Measurements from ENCODE around the gene FXN. TPM values are rescaled to one million over a fixed set of nuclear protein-coding genes. Genes with fewer than 3 reads are reported as not detected.

Gene FXN
- total RNA-seq, 1 experiment from 2014 or later = 12.0 TPM

DNA sequence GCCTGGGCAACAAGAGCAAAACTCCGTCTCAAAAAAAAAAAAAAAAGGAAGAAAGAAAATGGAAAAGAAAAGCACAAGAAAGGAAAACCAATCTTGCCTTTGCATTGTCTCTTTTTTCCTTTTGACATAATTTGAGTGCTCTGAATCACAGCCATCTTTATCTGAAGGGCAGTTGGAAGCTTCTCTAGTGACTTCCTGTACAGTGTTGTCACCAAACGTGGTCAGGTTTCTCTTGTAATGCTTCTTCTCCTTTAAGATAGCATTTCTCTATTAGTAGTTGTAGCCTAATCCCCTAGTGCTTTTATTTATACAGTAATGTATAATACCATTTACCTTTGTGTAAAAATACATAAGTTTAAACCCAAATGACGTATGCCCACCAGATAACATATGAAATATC is 39.8 kb upstream of the FXN start:
- Histone ChIP-seq H2AFZ (no peak overlapping the region), H3K27ac (no peak overlapping the region), H3K36me3 (ENCODE audit: low read depth) (no peaks in the 10 kb centered on the region), H3F3A (ENCODE audit: insufficient read depth, low read depth) (no peaks in the 10 kb centered on the region), H3K27me3 (ENCODE audit: insufficient read depth, low read depth) (peaks cover 75% of the 10 kb centered on the region), H4K20me1 (ENCODE audit: insufficient read depth) (no peaks in the 10 kb centered on the region), H3K4me1 (replicated peaks; ENCODE audit: insufficient read depth) (no peaks in the 10 kb centered on the region), H3K79me2 (ENCODE audit: low read depth) (no peaks in the 10 kb centered on the region), H3K4me2 (no peak overlapping the region), H3K9me2 (ENCODE audit: insufficient read depth) (no peaks in the 10 kb centered on the region), H3K4me3 (no peak overlapping the region), H3K9me3 (ENCODE audit: insufficient read depth, low read depth) (no peaks in the 10 kb centered on the region)
- POLR2A ChIA-PET (ENCODE audit: unreplicated experiment) = no interaction called here
- intact Hi-C loops (cut with micrococcal nuclease; ENCODE audit: unreplicated experiment) = no loop called here
- no peak for DNase-seq
- no TSS peak for BruUV-seq (replicated peaks)
- CTCF ChIA-PET = no interaction called here
- no peak for TF ChIP-seq CTCF (conservative IDR thresholded peaks at IDR 0.05)
- TF ChIP-seq EZH2 (IDR thresholded peaks at IDR 0.05; ENCODE audit: low read depth) = no peak

DNA sequence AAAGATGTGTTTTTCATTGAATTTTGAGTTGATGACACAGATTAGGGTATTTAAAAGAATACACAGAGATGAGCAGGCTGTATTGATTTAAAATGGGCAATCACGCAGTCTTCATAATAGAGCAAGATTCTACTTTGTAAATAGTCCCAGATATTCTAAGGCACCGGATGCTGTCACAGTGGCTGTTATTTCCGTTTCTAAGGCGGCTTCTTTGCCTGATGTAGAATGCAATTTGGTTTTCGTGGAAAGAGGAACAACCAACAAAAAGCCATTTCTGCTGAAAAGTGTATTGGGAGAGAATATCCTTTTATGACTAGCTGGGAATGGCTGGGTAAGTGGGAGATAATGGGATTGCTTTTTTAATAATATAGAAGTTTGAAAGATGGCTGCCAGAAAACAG is 39.1 kb upstream of the FXN start:
- Histone ChIP-seq H3K79me2 (ENCODE audit: low read depth) (no peaks in the 10 kb centered on the region), H3K9me2 (ENCODE audit: insufficient read depth) (no peaks in the 10 kb centered on the region), H3K36me3 (ENCODE audit: low read depth) (no peaks in the 10 kb centered on the region), H3K4me1 (replicated peaks; ENCODE audit: insufficient read depth) (no peaks in the 10 kb centered on the region), H3K27ac (no peak overlapping the region), H3K9me3 (ENCODE audit: insufficient read depth, low read depth) (no peaks in the 10 kb centered on the region), H4K20me1 (ENCODE audit: insufficient read depth) (no peaks in the 10 kb centered on the region), H3F3A (ENCODE audit: insufficient read depth, low read depth) (no peaks in the 10 kb centered on the region), H3K4me2 (no peak overlapping the region), H3K4me3 (no peak overlapping the region), H3K27me3 (ENCODE audit: insufficient read depth, low read depth) (peaks cover 77% of the 10 kb centered on the region), H2AFZ (no peak overlapping the region)
- ChIA-PET CTCF (no interaction called here), POLR2A (ENCODE audit: unreplicated experiment) (no interaction called here)
- DNase-seq = no peak
- TF ChIP-seq CTCF (conservative IDR thresholded peaks at IDR 0.05) (no peak), EZH2 (IDR thresholded peaks at IDR 0.05; ENCODE audit: low read depth) (no peak)
- intact Hi-C loops (cut with micrococcal nuclease; ENCODE audit: unreplicated experiment) = no loop called here
- BruUV-seq (replicated peaks) = no TSS peak

DNA sequence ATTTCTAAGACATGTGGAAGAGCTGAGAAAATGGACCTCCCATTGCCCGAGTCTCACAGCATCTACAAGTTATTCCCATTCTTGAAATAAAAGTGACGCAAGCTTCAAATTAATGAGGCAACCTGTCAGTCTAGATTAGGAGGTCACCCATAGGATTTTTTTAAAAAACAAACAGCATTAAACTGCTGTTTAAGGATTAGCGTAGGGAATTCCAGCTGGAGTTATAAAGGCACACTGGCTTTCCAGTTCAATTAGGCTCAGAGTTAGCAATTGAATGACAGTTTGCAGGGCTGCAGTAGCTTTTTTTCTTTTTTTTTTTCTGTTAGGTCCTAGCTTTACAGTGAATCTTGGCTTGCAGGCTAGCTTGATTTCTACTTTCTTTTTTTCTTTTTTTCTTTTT is 37.9 kb upstream of the FXN start:
- POLR2A ChIA-PET (ENCODE audit: unreplicated experiment) = no interaction called here
- CTCF ChIA-PET = interaction anchor here (0.6 to 0.7 kb wide), 2 partner anchors 38 to 554 kb away, joined by 4 to 5 read pairs; no protein-coding TSS in a partner anchor
- no peaks in the 10 kb centered on the region for H3K36me3 ChIP-seq (ENCODE audit: low read depth)
- no peak overlapping the region for H3K4me2 ChIP-seq
- intact Hi-C loops (cut with micrococcal nuclease; ENCODE audit: unreplicated experiment) = no loop called here
- no peaks in the 10 kb centered on the region for H4K20me1 ChIP-seq (ENCODE audit: insufficient read depth)
- BruUV-seq (replicated peaks) = no TSS peak
- no peak overlapping the region for H3K27ac ChIP-seq
- TF ChIP-seq EZH2 (IDR thresholded peaks at IDR 0.05; ENCODE audit: low read depth) (no peak), CTCF (conservative IDR thresholded peaks at IDR 0.05) (no peak)
- H3K9me3 ChIP-seq (ENCODE audit: insufficient read depth, low read depth) = no peaks in the 10 kb centered on the region
- no peaks in the 10 kb centered on the region for H3K79me2 ChIP-seq (ENCODE audit: low read depth)
- H3K9me2 ChIP-seq (ENCODE audit: insufficient read depth) = no peaks in the 10 kb centered on the region
- H3F3A ChIP-seq (ENCODE audit: insufficient read depth, low read depth) = no peaks in the 10 kb centered on the region
- peaks cover 86% of the 10 kb centered on the region for H3K27me3 ChIP-seq (ENCODE audit: insufficient read depth, low read depth)
- no peaks in the 10 kb centered on the region for H3K4me1 ChIP-seq (replicated peaks; ENCODE audit: insufficient read depth)
- H2AFZ ChIP-seq = no peak overlapping the region
- no peak overlapping the region for H3K4me3 ChIP-seq
- DNase-seq = no peak

All from PC-9 (cell line).